Stimulated activated CD8-positive, alpha-beta memory T cell treated with anti-CD3 and anti-CD28 coated beads, Interleukin-2, amount 100 ng/mL, for 48 hours (primary cell): ENCODE data around the gene GPRC5C.
"Not testable (repeated sequence)": the region's sequence is repeated elsewhere in the genome, so short reads cannot be mapped to it uniquely, and the experiment has no call there.

Experiments
- DNase-seq, 2 donors: peaks; one replicate each; pipeline ENCODE4 v3.0.0-alpha.2; 2020; ENCODE audit warnings: low read depth in 2 of 2

Gene GPRC5C

GRCh38 chr17:74471341-74471740, 39.5 kb downstream of the GPRC5C start:
- DNase-seq, result no peak

GRCh38 chr17:74472890-74473289, 41.0 kb downstream of the GPRC5C start:
- DNase-seq, result no peak

- DNase-seq, result no peak
Observed at GRCh38 chr17:74473294-74473693, 41.4 kb downstream of the GPRC5C start.

- no peak for DNase-seq
Observed at GRCh38 chr17:74474043-74474792, 42.3 kb downstream of the GPRC5C start.

- no peak for DNase-seq
Observed at GRCh38 chr17:74475189-74475588, 43.3 kb downstream of the GPRC5C start.

- no peak for DNase-seq
Observed at GRCh38 chr17:74477411-74477810, 45.5 kb downstream of the GPRC5C start.

- no peak for DNase-seq
Observed at GRCh38 chr17:74478420-74479100, 46.7 kb downstream of the GPRC5C start.

GRCh38 chr17:74480290-74480689, 48.4 kb downstream of the GPRC5C start:
- no peak for DNase-seq

- DNase-seq, result no peak
Observed at GRCh38 chr17:74481621-74482020, 49.7 kb downstream of the GPRC5C start.

- DNase-seq, result no peak
Observed at GRCh38 chr17:74484066-74484465, 52.2 kb downstream of the GPRC5C start.

GRCh38 chr17:74485022-74485743, 53.3 kb downstream of the GPRC5C start:
- no peak for DNase-seq

GRCh38 chr17:74485841-74486240, 54.0 kb downstream of the GPRC5C start:
- DNase-seq, result no peak

- DNase-seq, result not testable (repeated sequence)
Observed at GRCh38 chr17:74488276-74488675, 56.4 kb downstream of the GPRC5C start.

GRCh38 chr17:74490716-74491115, 58.8 kb downstream of the GPRC5C start:
- DNase-seq, result no peak

GRCh38 chr17:74491626-74492025, 59.7 kb downstream of the GPRC5C start:
- DNase-seq, result no peak

GRCh38 chr17:74493331-74493833, 61.5 kb downstream of the GPRC5C start:
- no peak for DNase-seq
